IMR-90 (cell line): ENCODE results near the gene ESPL1. TPM values are rescaled to one million over a fixed set of nuclear protein-coding genes. Genes with fewer than 3 reads are reported as not detected.

Experiments
- ATAC-seq: fragments of 200-7000 bp; cut with Tn5 transposase; 2 replicates; pipeline ENCODE4 v1.9.1; 2020; ENCODE audit warnings: low read depth, mild to moderate bottlenecking, moderate library complexity
- BruUV-seq: library from RNA; stranded (reverse); fragments of 400-500 nt; replicated peaks from 2 replicates; lab custom pipeline; 2021; lab: Mats Ljungman, UMichigan
- CTCF ChIA-PET: fragments of 300-600 bp; formaldehyde crosslinking; extraction: SDS; loops from one replicate; lab custom pipeline; 2021; ENCODE audit warnings: antibody characterized with exemption; lab: Yijun Ruan, JAX
- POLR2A ChIA-PET: fragments of 300-600 bp; sonication (Branson Sonifier 250); formaldehyde crosslinking; loops from one replicate; lab custom pipeline; 2022; ENCODE audit warnings: antibody characterized with exemption; ENCODE audit not compliant: unreplicated experiment; lab: Charles Lee
- DNase-seq: peaks from one replicate; pipeline ENCODE4 v3.0.0; 2013
- H2AFZ ChIP-seq: replicated peaks from 2 replicates; pipeline ENCODE3; 2013; ENCODE audit warnings: low read length, mild to moderate bottlenecking; ENCODE audit not compliant: poor library complexity
- H2AK5ac ChIP-seq: 2 replicates; pipeline ENCODE4 v1.6.1; 2013; ENCODE audit warnings: low read depth, low read length, inconsistent platforms
- H2AK9ac ChIP-seq: replicated peaks from 2 replicates; pipeline ENCODE3; 2013; ENCODE audit warnings: mild to moderate bottlenecking, low read depth, low read length, moderate library complexity; ENCODE audit not compliant: poor library complexity
- H2BK120ac ChIP-seq: 2 replicates; pipeline ENCODE4 v1.6.1; 2013; ENCODE audit warnings: low read depth, low read length, inconsistent platforms
- H2BK15ac ChIP-seq: 3 replicates; pipeline ENCODE4 v1.6.1; 2013; ENCODE audit warnings: low read depth, low read length, inconsistent platforms
- H2BK20ac ChIP-seq: 2 replicates; pipeline ENCODE4 v1.6.1; 2013; ENCODE audit warnings: low read depth, mild to moderate bottlenecking, inconsistent platforms, low read length, moderate library complexity
- H2BK5ac ChIP-seq: 2 replicates; pipeline ENCODE4 v1.6.1; 2013; ENCODE audit warnings: mild to moderate bottlenecking, low read depth, low read length, inconsistent platforms; ENCODE audit not compliant: poor library complexity, severe bottlenecking
- H3K14ac ChIP-seq: replicated peaks from 2 replicates; pipeline ENCODE4 v1.6.1; 2013; ENCODE audit warnings: low read depth, low read length, inconsistent platforms
- H3K18ac ChIP-seq: 2 replicates; pipeline ENCODE4 v1.6.1; 2013; ENCODE audit warnings: low read depth, low read length, control low read depth
- H3K23ac ChIP-seq: 2 replicates; pipeline ENCODE4 v1.6.1; 2013; ENCODE audit warnings: low read depth, low read length, inconsistent platforms
- H3K27ac ChIP-seq: 2 replicates; pipeline ENCODE4 v1.5.1; 2013; ENCODE audit warnings: mild to moderate bottlenecking, control low read depth, low read length; ENCODE audit not compliant: insufficient read depth
- H3K27me3 ChIP-seq: 2 replicates; pipeline ENCODE4 v1.6.1; 2013; ENCODE audit warnings: low read length; ENCODE audit not compliant: control insufficient read depth, insufficient read depth
- H3K36me3 ChIP-seq: 2 replicates; pipeline ENCODE4 v1.6.1; 2013; ENCODE audit warnings: low read length, mixed read lengths; ENCODE audit not compliant: control insufficient read depth, insufficient read depth
- H3K4ac ChIP-seq: 2 replicates; pipeline ENCODE4 v1.6.1; 2013; ENCODE audit warnings: low read depth, low read length, inconsistent platforms
- H3K4me1 ChIP-seq: 2 replicates; pipeline ENCODE4 v1.6.1; 2013; ENCODE audit warnings: low read length, mixed read lengths; ENCODE audit not compliant: control insufficient read depth, insufficient read depth
- H3K4me2 ChIP-seq: 2 replicates; pipeline ENCODE4 v1.6.1; 2013; ENCODE audit warnings: low read depth, mild to moderate bottlenecking, control low read depth, low read length, moderate library complexity
- H3K4me3 ChIP-seq: 2 replicates; pipeline ENCODE4 v1.5.1; 2013; ENCODE audit warnings: low read depth, mild to moderate bottlenecking, control low read depth, low read length, moderate library complexity; ENCODE audit not compliant: insufficient read depth
- H3K56ac ChIP-seq: 2 replicates; pipeline ENCODE4 v1.6.1; 2013; ENCODE audit warnings: low read length, inconsistent platforms; ENCODE audit not compliant: insufficient read depth; ENCODE audit errors: extremely low read depth
- H3K79me1 ChIP-seq, 2 experiments: 2 replicates each; pipeline ENCODE4 v1.6.1; 2013; ENCODE audit warnings: low read length in 2 of 2, inconsistent platforms in 1 of 2, low read depth in 1 of 2
- H3K9ac ChIP-seq: 2 replicates; pipeline ENCODE4 v1.6.1; 2013; ENCODE audit warnings: low read depth, low read length, control low read depth
- H3K9me1 ChIP-seq: 2 replicates; pipeline ENCODE4 v1.6.1; 2013; ENCODE audit warnings: low read length, inconsistent platforms; ENCODE audit not compliant: insufficient read depth
- H3K9me3 ChIP-seq: 2 replicates; pipeline ENCODE4 v1.6.1; 2013; ENCODE audit warnings: low read length; ENCODE audit not compliant: control insufficient read depth, insufficient read depth
- H4K20me1 ChIP-seq: 2 replicates; pipeline ENCODE4 v1.6.1; 2013; ENCODE audit warnings: low read length, inconsistent platforms; ENCODE audit not compliant: insufficient read depth
- H4K5ac ChIP-seq: 2 replicates; pipeline ENCODE4 v1.6.1; 2013; ENCODE audit warnings: mild to moderate bottlenecking, low read depth, low read length, control low read depth
- H4K8ac ChIP-seq, 2 experiments: 2 replicates each; pipeline ENCODE4 v1.6.1; 2013; ENCODE audit warnings: low read depth in 2 of 2, low read length in 2 of 2, control low read depth in 1 of 2, inconsistent platforms in 1 of 2
- H4K91ac ChIP-seq: 2 replicates; pipeline ENCODE4 v1.6.1; 2013; ENCODE audit warnings: low read depth, low read length, inconsistent platforms; ENCODE audit not compliant: insufficient read depth
- BHLHE40 ChIP-seq: fragments of 150-350 bp; IDR thresholded peaks from 2 replicates; pipeline ENCODE4 v1.6.1; 2016; ENCODE audit warnings: mild to moderate bottlenecking, low read depth, low read length
- CEBPB ChIP-seq: IDR thresholded peaks from 2 replicates; pipeline ENCODE4 v1.6.1; 2012; ENCODE audit warnings: low read depth, low read length, improper control_type of control experiment
- CHD1 ChIP-seq: IDR thresholded peaks from 2 replicates; pipeline ENCODE4 v1.6.1; 2012; ENCODE audit warnings: low read depth, low read length, improper control_type of control experiment
- CTCF ChIP-seq: conservative IDR thresholded peaks from 2 replicates; pipeline ENCODE4 v1.5.1; 2012; ENCODE audit warnings: mild to moderate bottlenecking, low read depth, low read length, improper control_type of control experiment
- FOS ChIP-seq: fragments of 150-350 bp; IDR thresholded peaks from 2 replicates; pipeline ENCODE4 v1.6.1; 2016; ENCODE audit warnings: low read depth, low read length
- MAFK ChIP-seq: IDR thresholded peaks from 2 replicates; pipeline ENCODE4 v1.6.1; 2012; ENCODE audit warnings: low read depth, low read length, improper control_type of control experiment
- MAZ ChIP-seq: IDR thresholded peaks from 2 replicates; pipeline ENCODE4 v1.6.1; 2012; ENCODE audit warnings: low read depth, mild to moderate bottlenecking, low read length, improper control_type of control experiment, moderate library complexity, borderline replicate concordance
- MXI1 ChIP-seq: IDR thresholded peaks from 2 replicates; pipeline ENCODE4 v1.6.1; 2012; ENCODE audit warnings: low read depth, mild to moderate bottlenecking, low read length, moderate library complexity, borderline replicate concordance
- POLR2A ChIP-seq: IDR thresholded peaks from 2 replicates; pipeline ENCODE4 v1.6.1; 2012; ENCODE audit warnings: mild to moderate bottlenecking, low read depth, low read length
- RCOR1 ChIP-seq: IDR thresholded peaks from 2 replicates; pipeline ENCODE4 v1.6.1; 2012; ENCODE audit warnings: mild to moderate bottlenecking, low read length, improper control_type of control experiment; ENCODE audit not compliant: insufficient replicate concordance
- RFX5 ChIP-seq: IDR thresholded peaks from 2 replicates; pipeline ENCODE4 v1.8.0; 2012; ENCODE audit warnings: low read depth, mild to moderate bottlenecking, low read length, moderate library complexity
- SMC3 ChIP-seq: fragments of 150-350 bp; IDR thresholded peaks from 2 replicates; pipeline ENCODE4 v1.6.1; 2016; ENCODE audit warnings: low read depth, mild to moderate bottlenecking, antibody characterized with exemption, low read length, moderate library complexity
- USF2 ChIP-seq: fragments of 150-350 bp; IDR thresholded peaks from 2 replicates; pipeline ENCODE4 v1.6.1; 2017; ENCODE audit warnings: mild to moderate bottlenecking, antibody characterized with exemption, low read length, low read depth
- WGBS, 2 experiments: methylation state at CpG; one replicate each; pipeline versions ENCODE4 v1.1.5 to v1.1.7; 2013; ENCODE audit warnings: missing lambda C conversion rate in 2 of 2; ENCODE audit not compliant: insufficient read length in 1 of 2; ENCODE audit errors: extremely low coverage in 2 of 2; 5-methylcytosine and 5-hydroxymethylcytosine counted together
- dilution Hi-C: fragments of 300-500 bp; cut with HindIII; formaldehyde crosslinking; loops from one replicate; pipeline ENCODE4 v1.14.3; 2018; ENCODE audit warnings: low sequenced_read_pairs; ENCODE audit not compliant: unreplicated experiment
- in situ Hi-C: fragments of 300-500 bp; cut with MboI; formaldehyde crosslinking; loops from 3 replicates; pipeline ENCODE4 v1.14.3; 2019; ENCODE audit warnings: low sequenced_read_pairs, inconsistent platforms, mixed read lengths
- intact Hi-C: fragments of 100-400 bp; cut with micrococcal nuclease; formaldehyde crosslinking; loops from 2 replicates; pipeline ENCODE4 v1.10.0; 2022
- polyA plus RNA-seq, 3 experiments: library from polyadenylated mRNA; depleted of rRNA; stranded (reverse); fragments of >200 nt; gene quantifications; 2 replicates each; pipeline ENCODE4 v1.2.3, GENCODE V29; 2012; ENCODE audit warnings: low replicate concordance in 1 of 3
- total RNA-seq: library from RNA; depleted of rRNA; stranded (reverse); fragments of >200 nt; gene quantifications from 2 replicates; pipeline ENCODE4 v1.2.3, GENCODE V29; 2012
- TF ChIP-seq, protein P1 (sequence below): fragments of 150-350 bp; IDR thresholded peaks from 2 replicates; pipeline ENCODE4 v1.6.1; 2016; ENCODE audit warnings: low read depth, mild to moderate bottlenecking, low read length, moderate library complexity, borderline replicate concordance

The ESPL1 gene
- total and polyA plus RNA-seq, 2 of the 4 experiments (the other 2 are of a cell fraction) = 6.5 to 9.2 TPM

DNA sequence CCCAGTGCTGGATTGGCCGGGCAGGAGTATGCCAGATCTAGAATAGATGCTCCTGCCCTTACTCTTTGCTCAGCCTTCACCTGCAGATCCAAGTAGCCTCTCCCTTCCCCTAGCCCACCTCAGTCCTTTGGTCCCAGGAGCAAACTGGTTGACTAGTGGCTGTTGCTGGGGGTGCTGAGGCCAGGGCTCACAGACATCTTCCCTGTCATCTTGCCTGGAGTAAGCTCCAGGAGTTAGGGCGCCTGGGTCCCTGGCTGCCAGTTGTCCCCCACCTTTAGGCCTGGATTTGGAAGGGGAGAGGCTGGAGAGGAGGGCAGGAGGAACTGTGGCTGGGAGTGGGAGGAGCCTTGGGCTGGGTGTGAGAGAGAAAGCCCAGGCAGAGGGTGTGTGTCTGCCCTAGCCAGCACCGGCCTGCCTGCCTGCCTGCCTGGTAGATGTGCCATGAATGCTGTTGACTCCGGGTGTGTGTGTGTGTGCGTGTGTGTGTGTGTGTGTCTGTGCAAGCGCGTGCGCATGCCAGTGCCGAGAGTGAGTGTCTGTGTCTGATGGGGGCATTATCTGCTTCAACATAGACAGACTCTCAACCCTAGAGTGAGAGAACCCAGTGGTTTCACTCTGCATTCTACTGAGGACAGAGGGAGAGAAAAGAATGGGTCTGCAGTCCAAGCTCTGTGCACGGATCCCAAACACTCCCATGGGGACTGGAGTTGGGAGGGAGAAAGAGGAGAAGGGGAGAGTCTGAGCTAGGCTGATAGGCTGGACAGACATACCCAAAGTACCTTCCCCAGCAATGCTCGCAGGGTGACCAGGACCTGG, 35.2 kb upstream of the ESPL1 start:
- WGBS, 2 experiments = no CpG with 5 or more reads among the region's 11 CpGs
- TF ChIP-seq RCOR1 = no peak
- no peak for TF ChIP-seq USF2
- no peak for TF ChIP-seq CTCF
- TF ChIP-seq, protein P1, sequence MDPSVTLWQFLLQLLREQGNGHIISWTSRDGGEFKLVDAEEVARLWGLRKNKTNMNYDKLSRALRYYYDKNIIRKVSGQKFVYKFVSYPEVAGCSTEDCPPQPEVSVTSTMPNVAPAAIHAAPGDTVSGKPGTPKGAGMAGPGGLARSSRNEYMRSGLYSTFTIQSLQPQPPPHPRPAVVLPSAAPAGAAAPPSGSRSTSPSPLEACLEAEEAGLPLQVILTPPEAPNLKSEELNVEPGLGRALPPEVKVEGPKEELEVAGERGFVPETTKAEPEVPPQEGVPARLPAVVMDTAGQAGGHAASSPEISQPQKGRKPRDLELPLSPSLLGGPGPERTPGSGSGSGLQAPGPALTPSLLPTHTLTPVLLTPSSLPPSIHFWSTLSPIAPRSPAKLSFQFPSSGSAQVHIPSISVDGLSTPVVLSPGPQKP = no peak
- no peak for TF ChIP-seq BHLHE40
- no peak for TF ChIP-seq MAFK
- no peak for TF ChIP-seq FOS
- no peak for TF ChIP-seq CEBPB
- TF ChIP-seq MXI1 = no peak
- no peak for TF ChIP-seq SMC3
- no peak for TF ChIP-seq POLR2A
- no peak for TF ChIP-seq CHD1
- no peak for TF ChIP-seq MAZ
- TF ChIP-seq RFX5 = no peak

More for the DNA sequence above, 35.2 kb upstream of the ESPL1 start:
- peak overlapping the region; percentile 25; the same call in 1 of the 2 replicates for H3K18ac ChIP-seq
- H4K8ac ChIP-seq = peak overlapping the region; percentile 52 to 71; a peak in 2 of 4 replicates
- peak overlapping the region; percentile 94 for H2AFZ ChIP-seq
- no peaks in the 10 kb centered on the region for H4K20me1 ChIP-seq
- no peaks in the 10 kb centered on the region; the same call in 1 of the 2 replicates for H3K36me3 ChIP-seq
- peaks cover 24% of the 10 kb centered on the region for H3K4me1 ChIP-seq
- H3K4me3 ChIP-seq = peak overlapping the region; percentile 44
- H3K4me2 ChIP-seq = peak overlapping the region; percentile 87
- ChIA-PET CTCF (no interaction called here), POLR2A (no interaction called here)
- no peak overlapping the region for H3K56ac ChIP-seq
- H2BK120ac ChIP-seq = peak overlapping the region; percentile 21; the same call in 1 of the 2 replicates
- peak overlapping the region; percentile 32; the same call in 1 of the 2 replicates for H3K14ac ChIP-seq
- ATAC-seq (peak; percentile 46), DNase-seq (no peak)
- H3K4ac ChIP-seq = peak overlapping the region; percentile 76
- H2AK9ac ChIP-seq = peak overlapping the region; percentile 62
- BruUV-seq = no TSS peak
- dilution Hi-C loops = no loop called here
- H3K27me3 ChIP-seq = peaks cover 21% of the 10 kb centered on the region
- no peak overlapping the region for H2BK20ac ChIP-seq
- no peak overlapping the region for H2BK5ac ChIP-seq
- in situ Hi-C loops = no loop called here
- peak overlapping the region; percentile 25; the same call in 1 of the 2 replicates for H3K23ac ChIP-seq
- peak overlapping the region; percentile 54 for H4K5ac ChIP-seq
- H3K9me1 ChIP-seq = peaks cover 17% of the 10 kb centered on the region
- peak overlapping the region; percentile 45 for H2AK5ac ChIP-seq
- intact Hi-C loops = no loop called here
- peak overlapping the region; percentile 17 for H3K9ac ChIP-seq
- peak overlapping the region; percentile 20 for H3K27ac ChIP-seq
- peaks cover 5 to 18% of the 10 kb centered on the region in 2 experiments; a peak in 2 of 4 replicates for H3K79me1 ChIP-seq
- H2BK15ac ChIP-seq = peak overlapping the region; percentile 9; the same call in 1 of the 3 replicates
- H3K9me3 ChIP-seq = no peaks in the 10 kb centered on the region
- peak overlapping the region; percentile 30 for H4K91ac ChIP-seq
